Gastrocnemius medialis (tissue), 4 donors: ENCODE data around the gene ZNF423. TPM values are rescaled to one million over a fixed set of nuclear protein-coding genes. Genes with fewer than 3 reads are reported as not detected.

Experiments used
- ATAC-seq, 2 donors: fragments of 150-250 bp; one replicate each; pipeline ENCODE4 v1.9.1; 2016
- DNase-seq, 2 donors: peaks; one replicate each; pipeline ENCODE4 v3.0.0-alpha.2; 2019
- H3K27ac ChIP-seq, 4 donors: fragments of 200-600 bp; sonication (generic); 1 replicate in 1 of 4; 2 replicates in 3 of 4; pipeline ENCODE4 v1.5.1; 2016 to 2018; ENCODE audit warnings: mild to moderate bottlenecking in 2 of 4, moderate library complexity in 1 of 4
- H3K27me3 ChIP-seq, 3 donors: fragments of 200-600 bp; sonication (generic) in 2 of 3; 1 replicate in 1 of 3; 2 replicates in 2 of 3; pipeline versions ENCODE4 v1.5.1 to v1.6.0; 2016 to 2019; ENCODE audit warnings: mild to moderate bottlenecking in 1 of 3, moderate library complexity in 1 of 3
- H3K36me3 ChIP-seq, 2 donors: fragments of 200-600 bp; sonication (generic) in 1 of 2; one replicate each; pipeline ENCODE4 v1.5.1; 2017 to 2018
- H3K4me1 ChIP-seq, 2 donors: fragments of 200-600 bp; sonication (generic) in 1 of 2; one replicate each; pipeline ENCODE4 v1.5.1; 2016 to 2017; ENCODE audit warnings: mild to moderate bottlenecking in 2 of 2
- H3K4me3 ChIP-seq, 4 donors: fragments of 200-600 bp; sonication (generic) in 3 of 4; 1 replicate in 1 of 4; 2 replicates in 3 of 4; pipeline ENCODE4 v1.5.1; 2016 to 2019; ENCODE audit warnings: mild to moderate bottlenecking in 2 of 4
- H3K9me3 ChIP-seq, 3 donors: fragments of 200-600 bp; sonication (generic) in 2 of 3; 1 replicate in 1 of 3; 2 replicates in 2 of 3; pipeline ENCODE4 v1.5.1; 2016 to 2019
- CTCF ChIP-seq, 5 experiments: fragments of 450-650 bp in 3 of 5; fragments of 200-600 bp in 2 of 5; sonication (generic) in 2 of 5; IDR thresholded peaks in 4 of 5; conservative IDR thresholded peaks in 1 of 5; 1 replicate in 4 of 5; 2 replicates in 1 of 5; pipeline ENCODE4 v1.5.1; 2016 to 2019; ENCODE audit warnings: antibody characterized with exemption in 5 of 5, mild to moderate bottlenecking in 3 of 5, moderate library complexity in 3 of 5
- POLR2A ChIP-seq, 2 donors: fragments of 450-650 bp; IDR thresholded peaks; one replicate each; pipeline ENCODE4 v1.6.1; 2017; ENCODE audit warnings: antibody characterized with exemption in 2 of 2, mild to moderate bottlenecking in 2 of 2, moderate library complexity in 2 of 2
- in situ Hi-C, 4 donors: fragments of 200-750 bp; cut with MboI; loops; one replicate each; pipeline versions ENCODE4 v1.15.0 to v1.8.0; 2017; ENCODE audit warnings: low sequenced_read_pairs in 4 of 4
- intact Hi-C: fragments of 100-400 bp; cut with DNase I; formaldehyde crosslinking; loops from one replicate; pipeline ENCODE4 v1.15.1; 2023; ENCODE audit warnings: low total_unique reads
- total RNA-seq, 4 donors: library from RNA; depleted of rRNA; stranded (reverse); fragments of >200 nt; gene quantifications; one replicate each; pipeline versions ENCODE4 v1.1.0 to v1.2.3, GENCODE V29; 2016

Gene ZNF423
- total RNA-seq, 4 donors from 2014 or later: 8.4 to 15.8 (median 12.5) TPM

GRCh38 chr16:49489686-49490320 lies 366.1 kb downstream of the ZNF423 start:
- no peak overlapping the region for H3K4me3 ChIP-seq
- no peaks in the 10 kb centered on the region for H3K27me3 ChIP-seq
- no peaks in the 10 kb centered on the region for H3K9me3 ChIP-seq
- in situ Hi-C loops (loop anchor here in 1 of 4 donors (25.0 kb wide), 1 partner anchor 372 kb away; the partner anchor contains the start of gene ZNF423), intact Hi-C loops (loop anchor here (5.0 kb wide), 3 partner anchors 367 to 432 kb away; partner anchors contain the start of gene ZNF423)
- no peaks in the 10 kb centered on the region for H3K36me3 ChIP-seq
- no peak overlapping the region for H3K27ac ChIP-seq
- DNase-seq (no peak), ATAC-seq (no peak)
- peaks cover 11 to 13% of the 10 kb centered on the region in 2 donors for H3K4me1 ChIP-seq
- TF ChIP-seq CTCF (IDR thresholded peaks at IDR 0.05 in 4 of 5, conservative IDR thresholded peaks at IDR 0.05 in 1 of 5): no peak
- no peak for TF ChIP-seq POLR2A (IDR thresholded peaks at IDR 0.05)

- in situ Hi-C loops: loop anchor here in 1 of 4 donors (25.0 kb wide), 1 partner anchor 373 kb away; the partner anchor contains the start of gene ZNF423
- Histone ChIP-seq H3K4me1 (peaks cover 15 to 16% of the 10 kb centered on the region in 2 donors), H3K36me3 (no peaks in the 10 kb centered on the region), H3K27me3 (no peaks in the 10 kb centered on the region), H3K27ac (no peak overlapping the region), H3K4me3 (no peak overlapping the region), H3K9me3 (no peaks in the 10 kb centered on the region)
- DNase-seq (no peak), ATAC-seq (no peak)
- intact Hi-C loops: loop anchor here (5.0 kb wide), 1 partner anchor 368 kb away; the partner anchor contains the start of gene ZNF423
- no peak for TF ChIP-seq POLR2A (IDR thresholded peaks at IDR 0.05)
- no peak for TF ChIP-seq CTCF (IDR thresholded peaks at IDR 0.05 in 4 of 5, conservative IDR thresholded peaks at IDR 0.05 in 1 of 5)
Measured at GRCh38 chr16:49488740-49489525, 367.0 kb downstream of the ZNF423 start.

- in situ Hi-C loops: loop anchor here in 1 of 4 donors (25.0 kb wide), 1 partner anchor 374 kb away; the partner anchor contains the start of gene ZNF423
- intact Hi-C loops: loop anchor here (5.0 kb wide), 1 partner anchor 369 kb away; the partner anchor contains the start of gene ZNF423
- Histone ChIP-seq H3K27ac (no peak overlapping the region), H3K36me3 (no peaks in the 10 kb centered on the region), H3K4me3 (no peak overlapping the region), H3K27me3 (no peaks in the 10 kb centered on the region), H3K9me3 (no peaks in the 10 kb centered on the region), H3K4me1 (peaks cover 19 to 20% of the 10 kb centered on the region in 2 donors)
- ATAC-seq (no peak), DNase-seq (no peak)
- TF ChIP-seq POLR2A (IDR thresholded peaks at IDR 0.05): no peak
- no peak for TF ChIP-seq CTCF (IDR thresholded peaks at IDR 0.05 in 4 of 5, conservative IDR thresholded peaks at IDR 0.05 in 1 of 5)
Measured at GRCh38 chr16:49488336-49488735, 367.6 kb downstream of the ZNF423 start.

- intact Hi-C loops: loop anchor here (5.0 kb wide), 1 partner anchor 370 kb away; the partner anchor contains the start of gene ZNF423
Measured at GRCh38 chr16:49487746-49488145, 368.2 kb downstream of the ZNF423 start.

More at GRCh38 chr16:49487746-49488145, 368.2 kb downstream of the ZNF423 start:
- Histone ChIP-seq H3K4me3 (no peak overlapping the region), H3K36me3 (no peaks in the 10 kb centered on the region), H3K4me1 (peaks cover 19 to 20% of the 10 kb centered on the region in 2 donors), H3K27ac (no peak overlapping the region), H3K9me3 (no peaks in the 10 kb centered on the region), H3K27me3 (no peaks in the 10 kb centered on the region)
- ATAC-seq: no peak
- in situ Hi-C loops: loop anchor here in 1 of 4 donors (25.0 kb wide), 1 partner anchor 375 kb away; the partner anchor contains the start of gene ZNF423
- DNase-seq: no peak
- TF ChIP-seq CTCF (IDR thresholded peaks at IDR 0.05 in 4 of 5, conservative IDR thresholded peaks at IDR 0.05 in 1 of 5) (no peak), POLR2A (IDR thresholded peaks at IDR 0.05) (no peak)
